SU-DHL-6 (cell line): ENCODE data around the gene PDXP.

Experiments used
- EZH2phosphoT487 ChIP-seq: fragments of 200-600 bp; sonication (generic), shearing (Covaris generic); conservative IDR thresholded peaks from 2 replicates; pipeline ENCODE4 v1.6.1; 2018; ENCODE audit warnings: mild to moderate bottlenecking, antibody characterized with exemption, low read length, moderate library complexity, mixed read lengths
- TF ChIP-seq, protein P1 (sequence below): fragments of 200-600 bp; sonication (generic); IDR thresholded peaks from one replicate; pipeline ENCODE4 v1.5.1; 2017; ENCODE audit warnings: antibody characterized with exemption, mild to moderate bottlenecking, low read length, moderate library complexity; ENCODE audit not compliant: insufficient read depth, poor library complexity, severe bottlenecking

DNA sequence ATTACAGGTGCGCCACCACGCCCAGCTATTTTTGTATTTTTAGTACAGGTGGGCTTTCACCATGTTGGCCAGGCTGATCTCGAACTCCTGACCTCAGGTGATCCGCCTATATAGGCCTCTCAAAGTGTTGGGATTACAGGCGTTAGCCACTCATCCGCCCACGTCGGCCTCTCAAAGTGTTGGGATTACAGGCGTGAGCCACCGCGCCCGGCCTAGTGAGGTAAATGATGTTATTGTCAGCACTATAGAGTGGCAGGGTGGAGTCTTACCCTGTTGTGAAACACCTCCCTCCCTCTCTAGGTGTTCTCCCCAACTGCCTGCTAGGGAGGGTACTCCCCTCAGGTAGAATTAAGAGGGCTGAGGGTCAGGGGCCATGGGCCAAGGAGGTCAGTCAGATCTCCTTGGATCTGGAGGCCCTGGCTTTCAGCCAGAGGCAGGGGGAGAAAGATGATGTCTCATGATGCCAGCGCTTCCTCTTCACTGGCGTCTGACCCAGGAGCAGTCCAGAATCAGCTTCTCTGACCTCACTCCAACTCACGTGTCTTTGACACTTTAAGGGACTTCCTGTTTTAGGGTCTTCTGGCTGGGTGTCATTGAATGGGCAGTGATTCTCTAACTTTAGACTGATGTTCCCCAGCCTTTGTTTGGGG, 47.9 kb upstream of the PDXP start:
- TF ChIP-seq, protein P1, sequence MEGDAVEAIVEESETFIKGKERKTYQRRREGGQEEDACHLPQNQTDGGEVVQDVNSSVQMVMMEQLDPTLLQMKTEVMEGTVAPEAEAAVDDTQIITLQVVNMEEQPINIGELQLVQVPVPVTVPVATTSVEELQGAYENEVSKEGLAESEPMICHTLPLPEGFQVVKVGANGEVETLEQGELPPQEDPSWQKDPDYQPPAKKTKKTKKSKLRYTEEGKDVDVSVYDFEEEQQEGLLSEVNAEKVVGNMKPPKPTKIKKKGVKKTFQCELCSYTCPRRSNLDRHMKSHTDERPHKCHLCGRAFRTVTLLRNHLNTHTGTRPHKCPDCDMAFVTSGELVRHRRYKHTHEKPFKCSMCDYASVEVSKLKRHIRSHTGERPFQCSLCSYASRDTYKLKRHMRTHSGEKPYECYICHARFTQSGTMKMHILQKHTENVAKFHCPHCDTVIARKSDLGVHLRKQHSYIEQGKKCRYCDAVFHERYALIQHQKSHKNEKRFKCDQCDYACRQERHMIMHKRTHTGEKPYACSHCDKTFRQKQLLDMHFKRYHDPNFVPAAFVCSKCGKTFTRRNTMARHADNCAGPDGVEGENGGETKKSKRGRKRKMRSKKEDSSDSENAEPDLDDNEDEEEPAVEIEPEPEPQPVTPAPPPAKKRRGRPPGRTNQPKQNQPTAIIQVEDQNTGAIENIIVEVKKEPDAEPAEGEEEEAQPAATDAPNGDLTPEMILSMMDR = no peak
- TF ChIP-seq EZH2phosphoT487 = no peak
